ENCODE measurements around the gene NRGN. TPM values are rescaled to one million over a fixed set of nuclear protein-coding genes. Genes with fewer than 3 reads are reported as not detected.

NRGN gene
- 1.9 to 2.9 TPM (median 2.5 TPM) in 3 replicates for total RNA-seq (2021)
- Bru-seq, nascent RNA = percentile 42 among the genes with signal in this experiment
- long read RNA-seq, experiment 1, partial matches to known transcripts = 0 of 2 reads
- long read RNA-seq, experiment 1, other reads (novel, unspliced or antisense) = 2 of 2 reads
- long read RNA-seq, experiment 2, partial matches to known transcripts = 2 of 5 reads
- long read RNA-seq, experiment 2, other reads (novel, unspliced or antisense) = 3 of 5 reads
- long read RNA-seq, experiment 3 = 0 reads

GRCh38 chr11:124739479-124740276, at the start of gene NRGN:
TSS of gene NRGN (plus strand) at chr11:124739942. CDS start at chr11:124740085, 143 bp downstream.
- no peaks in the 10 kb centered on the region for H3K9me3 Mint-ChIP-seq
- TF ChIP-seq ZNF219 (CRISPR knock-in tag; IDR thresholded peaks at IDR 0.05; ENCODE audit: borderline replicate concordance) (no peak), MYBL2 (CRISPR knock-in tag; IDR thresholded peaks at IDR 0.05) (no peak), CREM (CRISPR knock-in tag; IDR thresholded peaks at IDR 0.05) (no peak), HMGA2 (CRISPR knock-in tag; IDR thresholded peaks at IDR 0.05) (no peak), USF2 (CRISPR knock-in tag; IDR thresholded peaks at IDR 0.05) (0 out of 2 replicates have a peak, but pooled peaks have one; percentile 19), NR2C2 (CRISPR knock-in tag; IDR thresholded peaks at IDR 0.05) (no peak), SP1 (CRISPR knock-in tag; conservative IDR thresholded peaks at IDR 0.05) (peak; percentile 87), ETV6 (CRISPR knock-in tag; IDR thresholded peaks at IDR 0.05) (no peak), HMGXB4 (CRISPR knock-in tag; IDR thresholded peaks at IDR 0.05) (no peak), MXD4 (CRISPR knock-in tag; IDR thresholded peaks at IDR 0.05; ENCODE audit: borderline replicate concordance) (no peak), ZNF317 (CRISPR knock-in tag; IDR thresholded peaks at IDR 0.05; ENCODE audit: borderline replicate concordance, low read depth) (no peak), USF1 (CRISPR knock-in tag; IDR thresholded peaks at IDR 0.05) (no peak), ZBTB21 (CRISPR knock-in tag; IDR thresholded peaks at IDR 0.05; ENCODE audit: borderline replicate concordance) (0 out of 2 replicates have a peak, but pooled peaks have one; percentile 29), RELA (CRISPR knock-in tag; IDR thresholded peaks at IDR 0.05; ENCODE audit: borderline replicate concordance) (no peak), PRDM15 (CRISPR knock-in tag; IDR thresholded peaks at IDR 0.05) (no peak; the same call in 1 of the 2 replicates), NR3C1 (CRISPR knock-in tag; conservative IDR thresholded peaks at IDR 0.05; ENCODE audit: low read depth) (no peak), ZBTB43 (CRISPR knock-in tag; IDR thresholded peaks at IDR 0.05) (no peak)
- no peak within 1 kb of the TSS for H3K27ac Mint-ChIP-seq
- peaks cover 25% of the 10 kb centered on the region for H3K4me1 Mint-ChIP-seq
- ChIA-PET POLR2A (interaction anchor here (0.6 to 1.1 kb wide), 3 partner anchors 60 to 226 kb away, joined by 3 read pairs; no protein-coding TSS in a partner anchor), CTCF (interaction anchor here (0.9 to 1.9 kb wide), 15 partner anchors 11 to 136 kb away, joined by 3 to 14 read pairs (median 5); partner anchors contain the start of genes ROBO3, SIAE and SPA17)
- peak within 1 kb of the TSS; percentile 77 for H3K4me3 Mint-ChIP-seq
- H3K36me3 Mint-ChIP-seq = no peaks in the 10 kb centered on the region
- ATAC-seq (peak; percentile 95), DNase-seq (ENCODE audit: low spot score) (peak; percentile 97)
- peaks cover 99% of the 10 kb centered on the region for H3K27me3 Mint-ChIP-seq (ENCODE audit: low read depth)
